ENCODE measurements around the gene BMP5. TPM values are rescaled to one million over a fixed set of nuclear protein-coding genes. Genes with fewer than 3 reads are reported as not detected.

Gene BMP5
- total RNA-seq, 1 experiment from 2014 or later, result not detected

DNA sequence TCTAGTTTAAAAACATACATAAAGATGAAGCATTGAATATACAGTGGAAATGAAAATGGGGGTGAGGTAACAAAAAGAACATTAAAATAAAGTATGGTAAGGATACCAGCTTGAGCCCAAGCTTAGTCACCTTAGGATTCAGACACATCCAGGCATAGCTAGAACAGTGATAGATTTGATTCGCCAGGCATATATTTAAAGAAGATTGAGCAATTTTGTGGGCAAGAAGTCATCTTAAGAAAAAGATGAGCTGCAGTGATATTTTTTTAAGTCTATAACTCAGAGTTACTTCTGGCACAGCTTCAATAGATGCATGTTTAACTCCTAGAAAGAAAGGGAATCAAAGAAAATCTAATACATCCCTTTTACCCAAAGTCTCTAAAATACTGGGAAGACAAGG lies 97.9 kb downstream of the BMP5 start:
- POLR2A ChIA-PET, result interaction anchor here (0.9 to 1.2 kb wide), 3 partner anchors 11 to 49 kb away, joined by 3 to 4 read pairs (median 3); no protein-coding TSS in a partner anchor
- peaks cover 13% of the 10 kb centered on the region for H3K4me1 Mint-ChIP-seq (ENCODE audit: insufficient read depth, unreplicated experiment)
- H3K4me3 Mint-ChIP-seq (ENCODE audit: unreplicated experiment), result no peak overlapping the region
- CTCF ChIA-PET, result no interaction called here
- peak; percentile 41 for DNase-seq (ENCODE audit: unreplicated experiment)
- H3K27me3 Mint-ChIP-seq (ENCODE audit: insufficient read depth, unreplicated experiment), result no peaks in the 10 kb centered on the region
- intact Hi-C loops (cut with micrococcal nuclease), result no loop called here
- no TSS peak for BruUV-seq (replicated peaks)
- no peaks in the 10 kb centered on the region for H3K9me3 Mint-ChIP-seq (ENCODE audit: unreplicated experiment)
- H3K36me3 Mint-ChIP-seq (ENCODE audit: insufficient read depth, unreplicated experiment), result no peaks in the 10 kb centered on the region
- TF ChIP-seq, protein P1, sequence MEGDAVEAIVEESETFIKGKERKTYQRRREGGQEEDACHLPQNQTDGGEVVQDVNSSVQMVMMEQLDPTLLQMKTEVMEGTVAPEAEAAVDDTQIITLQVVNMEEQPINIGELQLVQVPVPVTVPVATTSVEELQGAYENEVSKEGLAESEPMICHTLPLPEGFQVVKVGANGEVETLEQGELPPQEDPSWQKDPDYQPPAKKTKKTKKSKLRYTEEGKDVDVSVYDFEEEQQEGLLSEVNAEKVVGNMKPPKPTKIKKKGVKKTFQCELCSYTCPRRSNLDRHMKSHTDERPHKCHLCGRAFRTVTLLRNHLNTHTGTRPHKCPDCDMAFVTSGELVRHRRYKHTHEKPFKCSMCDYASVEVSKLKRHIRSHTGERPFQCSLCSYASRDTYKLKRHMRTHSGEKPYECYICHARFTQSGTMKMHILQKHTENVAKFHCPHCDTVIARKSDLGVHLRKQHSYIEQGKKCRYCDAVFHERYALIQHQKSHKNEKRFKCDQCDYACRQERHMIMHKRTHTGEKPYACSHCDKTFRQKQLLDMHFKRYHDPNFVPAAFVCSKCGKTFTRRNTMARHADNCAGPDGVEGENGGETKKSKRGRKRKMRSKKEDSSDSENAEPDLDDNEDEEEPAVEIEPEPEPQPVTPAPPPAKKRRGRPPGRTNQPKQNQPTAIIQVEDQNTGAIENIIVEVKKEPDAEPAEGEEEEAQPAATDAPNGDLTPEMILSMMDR (IDR thresholded peaks at IDR 0.05; ENCODE audit: unreplicated experiment), result no peak
- H3K27ac Mint-ChIP-seq (ENCODE audit: low read depth, unreplicated experiment), result no peak overlapping the region

DNA sequence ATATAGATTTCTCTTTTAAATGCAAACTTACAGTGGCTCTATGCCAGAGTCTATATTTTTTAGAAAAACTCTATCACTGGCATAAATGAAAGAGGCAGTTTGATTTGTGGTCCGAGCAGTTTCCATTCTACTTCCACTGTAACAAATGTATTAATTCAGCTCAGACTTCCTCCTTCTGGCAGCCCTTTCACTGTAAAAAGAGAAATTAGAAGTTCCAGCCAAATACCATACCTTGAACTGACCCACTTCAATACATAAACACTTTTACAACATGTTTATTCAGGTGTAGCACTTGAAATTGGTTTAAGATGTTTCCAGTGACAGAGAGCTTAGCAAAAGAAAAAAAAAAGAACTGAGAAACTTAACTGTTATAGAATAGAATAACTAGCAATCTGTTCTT lies 99.3 kb downstream of the BMP5 start:
- CTCF ChIA-PET, result no interaction called here
- Mint-ChIP-seq H3K4me3 (ENCODE audit: unreplicated experiment) (no peak overlapping the region), H3K36me3 (ENCODE audit: insufficient read depth, unreplicated experiment) (no peaks in the 10 kb centered on the region), H3K9me3 (ENCODE audit: unreplicated experiment) (no peaks in the 10 kb centered on the region), H3K4me1 (ENCODE audit: insufficient read depth, unreplicated experiment) (peaks cover 13% of the 10 kb centered on the region), H3K27me3 (ENCODE audit: insufficient read depth, unreplicated experiment) (no peaks in the 10 kb centered on the region), H3K27ac (ENCODE audit: low read depth, unreplicated experiment) (no peak overlapping the region)
- no peak for DNase-seq (ENCODE audit: unreplicated experiment)
- POLR2A ChIA-PET, result no interaction called here
- intact Hi-C loops (cut with micrococcal nuclease), result no loop called here
- TF ChIP-seq, protein P1 (IDR thresholded peaks at IDR 0.05; ENCODE audit: unreplicated experiment), result no peak
- BruUV-seq (replicated peaks), result no TSS peak

DNA sequence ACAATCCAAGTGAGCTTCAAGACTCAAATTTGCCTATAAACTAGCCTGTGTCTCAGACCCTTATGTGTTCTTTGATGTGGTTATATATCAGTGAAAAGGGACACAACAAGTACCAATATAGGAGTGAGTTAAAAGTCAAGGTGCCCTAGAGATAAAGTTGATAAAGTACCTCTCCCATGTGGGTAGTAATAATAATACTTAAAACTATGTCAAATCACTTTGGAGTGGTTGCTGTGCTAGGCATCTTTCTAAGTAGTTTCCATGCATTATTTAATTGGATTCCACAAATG lies 100.4 kb downstream of the BMP5 start:
- ChIA-PET CTCF (no interaction called here), POLR2A (interaction anchor here (1.0 kb wide), 1 partner anchor 20 kb away, joined by 3 read pairs; no protein-coding TSS in a partner anchor)
- Mint-ChIP-seq H3K27ac (ENCODE audit: low read depth, unreplicated experiment) (no peak overlapping the region), H3K4me1 (ENCODE audit: insufficient read depth, unreplicated experiment) (peaks cover 13% of the 10 kb centered on the region), H3K27me3 (ENCODE audit: insufficient read depth, unreplicated experiment) (no peaks in the 10 kb centered on the region), H3K9me3 (ENCODE audit: unreplicated experiment) (no peaks in the 10 kb centered on the region), H3K36me3 (ENCODE audit: insufficient read depth, unreplicated experiment) (no peaks in the 10 kb centered on the region), H3K4me3 (ENCODE audit: unreplicated experiment) (no peak overlapping the region)
- no TSS peak for BruUV-seq (replicated peaks)
- intact Hi-C loops (cut with micrococcal nuclease), result no loop called here
- TF ChIP-seq, protein P1 (IDR thresholded peaks at IDR 0.05; ENCODE audit: unreplicated experiment), result no peak
- no peak for DNase-seq (ENCODE audit: unreplicated experiment)

DNA sequence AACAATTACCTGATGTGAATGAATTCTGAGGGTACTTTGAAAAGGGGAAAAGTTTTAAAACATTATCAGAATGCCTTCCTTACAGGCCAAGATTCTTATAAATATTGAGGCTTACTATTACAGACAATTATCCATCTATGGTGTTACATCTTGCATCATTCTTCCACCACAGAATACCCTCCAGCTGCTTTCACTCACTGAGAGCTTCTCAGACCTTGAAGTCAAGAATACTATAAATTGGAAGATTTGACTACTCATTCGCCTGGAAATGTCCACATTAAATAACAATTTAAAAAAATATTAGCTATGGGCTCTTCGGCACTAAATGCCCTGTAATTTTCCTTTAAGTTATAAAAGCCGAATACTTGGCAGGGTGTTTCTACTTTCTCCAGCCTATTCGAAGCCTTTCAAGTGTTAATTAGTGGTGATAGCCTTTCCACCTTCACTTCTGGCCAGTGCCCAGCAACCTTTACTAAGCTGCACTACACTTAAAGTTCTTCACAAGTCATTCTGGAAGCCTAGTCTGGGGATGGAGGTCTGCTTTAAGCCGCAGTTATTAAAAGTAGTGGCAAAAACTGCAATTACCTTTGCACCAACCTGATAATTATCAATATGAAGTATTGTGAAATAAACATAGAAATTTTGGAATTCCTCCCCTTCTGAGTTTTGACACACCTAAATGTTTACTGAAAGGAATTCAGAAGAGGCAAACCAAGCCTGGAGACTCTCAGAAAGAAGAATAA lies 100.9 kb downstream of the BMP5 start:
- intact Hi-C loops (cut with micrococcal nuclease), result no loop called here
- H3K9me3 Mint-ChIP-seq (ENCODE audit: unreplicated experiment), result no peaks in the 10 kb centered on the region
- TF ChIP-seq, protein P1 (IDR thresholded peaks at IDR 0.05; ENCODE audit: unreplicated experiment), result no peak
- no peak for DNase-seq (ENCODE audit: unreplicated experiment)
- H3K4me1 Mint-ChIP-seq (ENCODE audit: insufficient read depth, unreplicated experiment), result peaks cover 13% of the 10 kb centered on the region
- H3K36me3 Mint-ChIP-seq (ENCODE audit: insufficient read depth, unreplicated experiment), result no peaks in the 10 kb centered on the region
- H3K4me3 Mint-ChIP-seq (ENCODE audit: unreplicated experiment), result no peak overlapping the region
- BruUV-seq (replicated peaks), result no TSS peak
- POLR2A ChIA-PET, result interaction anchor here (1.0 kb wide), 1 partner anchor 20 kb away, joined by 3 read pairs; no protein-coding TSS in a partner anchor
- no peaks in the 10 kb centered on the region for H3K27me3 Mint-ChIP-seq (ENCODE audit: insufficient read depth, unreplicated experiment)
- CTCF ChIA-PET, result no interaction called here
- no peak overlapping the region for H3K27ac Mint-ChIP-seq (ENCODE audit: low read depth, unreplicated experiment)

Measured in MCF 10A (cell line).